HG03039 (cell line): Measurements from ENCODE around the gene AKTIP.

ENCODE experiments used
- ATAC-seq: cut with Tn5 transposase; IDR thresholded peaks from one replicate; pipeline ENCODE4 v1.9.1; 2021; ENCODE audit warnings: mild to moderate bottlenecking, moderate library complexity; ENCODE audit not compliant: unreplicated experiment

AKTIP gene

DNA sequence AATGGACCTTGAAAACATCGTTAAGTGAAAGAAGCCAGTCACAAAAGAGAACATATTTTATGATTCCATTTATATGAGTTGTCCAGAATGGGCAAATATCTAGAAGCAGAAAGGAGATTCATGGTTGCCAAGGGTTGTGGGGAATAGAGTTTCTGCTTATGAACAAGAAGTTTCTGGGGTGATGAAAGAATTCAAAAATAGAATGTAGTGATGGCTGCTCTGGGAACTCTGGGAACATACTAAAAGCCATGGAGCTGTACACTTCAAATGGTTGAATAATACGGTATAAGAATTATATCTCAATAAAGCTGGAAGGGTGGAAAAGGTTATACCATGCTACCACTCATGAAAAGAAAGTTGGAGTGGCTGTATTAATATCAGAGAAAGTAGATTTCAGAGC lies 18.5 kb downstream of the AKTIP start:
- ATAC-seq = no peak

DNA sequence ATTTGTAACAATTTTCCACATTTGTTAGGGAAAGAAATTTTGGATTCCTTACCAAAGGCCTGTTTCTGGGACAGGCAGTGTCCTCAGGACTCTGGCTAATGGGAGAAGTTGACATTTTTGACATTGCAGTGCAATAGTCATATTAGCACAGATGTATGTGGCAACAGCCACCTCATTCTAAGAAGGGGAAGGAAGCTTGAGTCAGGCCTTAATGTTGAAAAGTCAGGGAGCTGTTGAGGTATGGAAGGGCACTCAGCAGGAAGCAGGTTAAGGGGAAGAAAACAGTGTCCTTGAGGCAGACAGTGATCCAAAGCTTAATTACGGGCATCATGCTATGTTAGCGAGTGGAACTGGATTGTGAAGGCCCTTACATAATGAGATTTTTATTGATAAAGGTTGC lies 20.9 kb downstream of the AKTIP start:
- ATAC-seq = no peak

DNA sequence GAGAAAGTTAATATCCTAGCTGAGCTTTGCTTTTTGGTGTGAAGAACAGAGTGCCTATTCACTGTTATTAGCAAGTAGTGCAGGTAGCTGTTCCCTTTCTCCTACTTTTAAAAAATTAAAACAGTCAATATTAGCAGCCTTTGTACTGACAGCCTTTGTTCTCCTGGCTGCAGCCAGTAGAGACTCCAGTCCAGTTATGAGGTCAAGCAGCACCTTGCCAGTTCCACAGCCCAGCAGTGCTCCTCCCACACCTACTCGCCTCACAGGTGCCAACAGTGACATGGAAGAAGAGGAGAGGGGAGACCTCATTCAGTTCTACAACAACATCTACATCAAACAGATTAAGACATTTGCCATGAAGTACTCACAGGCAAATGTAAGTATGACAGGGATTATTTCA lies 22.6 kb downstream of the AKTIP start:
- no peak for ATAC-seq

DNA sequence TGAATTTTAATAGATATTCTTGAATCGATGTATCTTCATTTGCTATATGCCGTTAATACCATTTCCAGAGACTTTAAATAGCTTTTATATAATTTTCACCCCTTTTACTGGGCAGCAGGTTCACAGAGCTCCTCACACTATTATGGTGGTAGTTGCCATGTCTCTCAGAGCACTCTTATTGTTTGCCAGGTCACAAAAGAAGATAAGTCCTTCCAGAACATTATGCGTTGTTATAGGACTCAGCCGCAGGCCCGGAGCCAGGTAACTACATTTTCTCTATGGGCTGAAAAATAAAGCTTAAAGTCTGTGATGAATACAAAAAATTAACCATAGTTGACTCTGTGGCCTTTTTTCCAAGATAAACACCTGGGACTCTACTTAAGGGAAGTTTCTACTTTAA lies 24.0 kb downstream of the AKTIP start:
- ATAC-seq = no peak

DNA sequence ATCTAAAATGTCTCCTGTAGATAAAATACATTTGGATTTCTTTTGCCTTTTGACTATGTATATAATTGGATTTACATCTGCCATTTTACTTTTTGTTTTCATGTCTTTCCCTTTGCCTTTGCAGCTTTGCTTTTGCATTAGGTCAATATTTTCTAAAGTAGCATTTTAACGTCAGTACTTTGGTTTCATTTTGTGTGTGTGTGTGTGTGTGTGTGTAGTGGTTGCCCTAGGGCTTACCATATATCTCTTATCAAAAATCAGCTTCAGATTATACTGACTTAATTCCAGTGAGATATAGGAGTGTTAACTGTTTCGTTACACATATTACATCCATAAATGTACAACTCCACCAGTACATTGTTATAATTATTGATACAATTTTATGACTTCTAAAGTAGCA lies 26.1 kb downstream of the AKTIP start:
- no peak for ATAC-seq

DNA sequence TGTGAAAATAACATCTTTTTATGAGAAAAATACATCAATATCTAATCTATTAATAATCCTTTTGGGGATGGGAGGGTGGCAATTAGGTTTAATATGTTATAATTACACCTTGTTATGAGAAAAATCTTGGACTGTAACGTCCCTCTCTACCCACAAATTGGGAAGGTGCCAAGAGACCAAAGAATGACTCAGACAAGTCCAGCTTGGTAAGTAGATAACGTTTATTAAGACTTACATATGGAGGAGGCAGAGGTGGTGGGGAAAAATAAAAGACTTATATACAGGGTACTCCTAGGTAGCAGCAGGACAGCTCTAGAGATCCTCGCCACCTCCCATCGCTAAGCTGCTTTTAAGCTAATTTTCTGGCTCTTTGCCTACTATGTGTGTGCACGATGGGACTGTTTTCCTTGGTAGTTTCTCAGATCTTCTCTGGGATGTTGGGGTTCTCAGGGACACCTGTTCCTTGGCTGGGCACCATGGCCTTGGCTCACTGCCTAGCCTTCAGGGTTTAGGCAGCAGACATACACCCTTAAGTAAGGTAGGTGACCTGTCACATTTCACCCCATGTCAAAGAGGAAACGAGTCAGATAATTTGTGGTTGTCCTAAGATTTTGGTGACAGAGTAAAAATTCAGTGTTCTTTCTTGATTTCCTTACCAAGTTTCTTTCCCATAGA lies 37.3 kb downstream of the AKTIP start:
- ATAC-seq = no peak

DNA sequence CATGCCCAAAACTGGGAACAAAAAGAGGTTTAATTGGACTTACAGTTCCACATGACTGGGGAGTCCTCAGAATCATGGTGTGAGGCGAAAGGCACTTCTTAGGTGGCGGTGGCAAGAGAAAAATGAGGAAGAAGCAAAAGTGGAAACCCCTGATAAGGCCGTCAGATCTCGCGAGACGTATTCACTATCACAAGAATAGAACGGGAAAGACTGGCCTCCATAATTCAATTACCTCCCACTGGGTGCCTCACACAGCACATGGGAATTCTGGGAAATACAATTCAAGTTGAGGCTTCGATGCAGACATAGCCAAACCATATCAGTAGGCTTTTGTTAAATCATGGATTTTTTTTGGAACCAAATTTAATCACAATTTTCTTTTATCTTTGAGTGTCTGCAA lies 44.4 kb downstream of the AKTIP start:
- ATAC-seq = no peak

- peak; percentile 99 for ATAC-seq
These were observed 45.3 kb downstream of the AKTIP start for GRCh38 chr16:53457670-53458069.

GRCh38 chr16:53456625-53457024 lies 46.4 kb downstream of the AKTIP start:
- no peak for ATAC-seq

DNA sequence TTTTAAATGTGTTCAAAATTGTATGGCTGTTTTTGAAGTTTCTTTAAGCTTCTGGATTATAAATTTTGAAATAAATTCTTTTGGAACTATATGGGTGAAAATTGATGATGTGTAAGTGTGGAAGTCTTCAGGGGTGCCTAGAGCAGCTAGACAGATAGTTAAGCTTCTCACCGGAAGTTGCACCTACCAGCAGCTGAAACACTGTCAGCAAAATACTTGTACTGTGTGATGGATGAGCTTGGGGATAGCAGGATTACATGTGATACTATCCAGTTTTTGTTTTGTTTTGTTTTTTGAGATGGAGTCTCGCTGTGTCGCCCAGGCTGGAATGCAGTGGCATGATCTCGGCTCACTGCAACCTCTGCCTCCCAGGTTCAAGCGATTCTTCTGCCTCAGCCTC lies 49.1 kb downstream of the AKTIP start:
- no peak for ATAC-seq

- no peak for ATAC-seq
These were observed 53.0 kb downstream of the AKTIP start for GRCh38 chr16:53449816-53450517.

- no peak for ATAC-seq
These were observed 56.9 kb downstream of the AKTIP start for GRCh38 chr16:53446090-53446489.

- ATAC-seq = no peak
These were observed 57.5 kb downstream of the AKTIP start for GRCh38 chr16:53445534-53445933.
